Central memory CD8-positive, alpha-beta T cell (primary cell): ENCODE measurements around the gene NEMP1.
A peak's percentile ranks its signal among the peaks of the same experiment; 100 is the strongest.
"Not testable (repeated sequence)": the region's sequence is repeated elsewhere in the genome, so short reads cannot be mapped to it uniquely, and the experiment has no call there.

ENCODE experiments used
- ATAC-seq: fragments of 150-1000 bp; cut with Tn5 transposase; replicated peaks from 2 replicates; pipeline ENCODE4 v1.10.0; 2022; ENCODE audit warnings: mild to moderate bottlenecking, moderate FRiP score, moderate number of reproducible peaks; ENCODE audit not compliant: poor library complexity, severe bottlenecking; ENCODE audit errors: extremely low read depth
- DNase-seq, 2 donors: peaks; one replicate each; pipeline ENCODE4 v3.0.0; 2021; ENCODE audit warnings: low spot score in 2 of 2
- H3K27ac Mint-ChIP-seq: one replicate; pipeline ENCODE4 v1.8.0; 2022; ENCODE audit warnings: low read depth, mild to moderate bottlenecking, moderate library complexity, mixed read lengths
- H3K27me3 Mint-ChIP-seq: one replicate; pipeline ENCODE4 v1.8.0; 2022; ENCODE audit warnings: mixed read lengths
- H3K36me3 Mint-ChIP-seq: one replicate; pipeline ENCODE4 v1.8.0; 2022; ENCODE audit warnings: mild to moderate bottlenecking, moderate library complexity, mixed read lengths; ENCODE audit not compliant: insufficient read depth
- H3K4me1 Mint-ChIP-seq: one replicate; pipeline ENCODE4 v1.8.0; 2022; ENCODE audit warnings: mixed read lengths
- H3K4me3 Mint-ChIP-seq: one replicate; pipeline ENCODE4 v1.8.0; 2022; ENCODE audit warnings: mild to moderate bottlenecking, moderate library complexity, mixed read lengths
- H3K9me3 Mint-ChIP-seq: one replicate; pipeline ENCODE4 v1.8.0; 2022; ENCODE audit warnings: mixed read lengths

Gene NEMP1

DNA sequence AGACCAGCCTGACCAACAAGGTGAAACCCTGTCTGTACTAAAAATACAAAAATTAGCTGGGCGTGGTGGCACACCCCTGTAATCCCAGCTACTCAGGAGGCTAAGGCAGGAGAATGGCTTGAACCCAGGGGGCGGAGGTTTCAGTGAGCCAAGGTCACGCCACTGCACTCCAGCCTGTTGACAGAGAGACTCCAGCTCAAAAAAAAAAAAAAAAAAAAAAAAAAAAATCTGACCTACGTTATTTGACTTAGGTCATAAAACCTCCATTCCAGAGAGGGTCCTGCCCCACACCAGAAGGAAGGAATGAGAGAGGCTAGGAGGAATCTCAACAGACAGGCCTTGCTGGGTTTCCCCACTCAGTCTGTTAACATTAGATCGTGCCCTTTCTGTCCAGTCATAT is 60.2 kb downstream of the NEMP1 start:
- not testable (repeated sequence) for DNase-seq
- H3K27me3 Mint-ChIP-seq = peaks cover 35% of the 10 kb centered on the region

DNA sequence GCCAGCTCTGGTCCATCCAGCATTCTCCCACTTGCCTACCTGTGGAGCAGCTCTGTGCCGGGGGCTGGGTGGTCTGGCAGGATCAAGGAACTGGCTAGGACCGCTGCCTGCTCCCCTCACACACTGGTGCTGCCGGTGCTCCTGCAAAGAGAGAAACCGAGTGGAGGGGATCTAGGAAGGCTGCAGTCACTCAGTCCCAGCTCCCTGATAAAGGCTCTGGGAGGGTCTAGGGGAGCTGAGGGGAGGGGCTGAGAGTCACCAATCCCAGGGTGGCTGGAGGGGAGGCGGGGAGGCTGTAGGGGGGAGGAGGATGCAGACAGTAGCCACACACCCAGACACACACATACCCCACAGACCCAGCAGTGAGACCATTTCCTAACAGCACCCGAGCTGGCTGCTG is 62.2 kb downstream of the NEMP1 start, which contains the start of gene TAC3:
TAC3 (minus strand) TSS at position 182 of the 400 bp plus-strand sequence. CDS start 732 bp downstream, outside the sequence.
- ATAC-seq (no peak), DNase-seq (no peak)
- H3K27me3 Mint-ChIP-seq = peaks cover 45% of the 10 kb centered on the region
- H3K4me3 Mint-ChIP-seq = no peak within 1 kb of the TSS
- H3K36me3 Mint-ChIP-seq = peaks cover 1% of the 10 kb centered on the region
- no peaks in the 10 kb centered on the region for H3K9me3 Mint-ChIP-seq
- no peak within 1 kb of the TSS for H3K27ac Mint-ChIP-seq
- peaks cover 7% of the 10 kb centered on the region for H3K4me1 Mint-ChIP-seq

More for the DNA sequence above, 60.2 kb downstream of the NEMP1 start:
- H3K27ac Mint-ChIP-seq, ATAC-seq, H3K4me3 Mint-ChIP-seq, H3K4me1 Mint-ChIP-seq, H3K36me3 Mint-ChIP-seq, H3K9me3 Mint-ChIP-seq: not testable (repeated sequence)

DNA sequence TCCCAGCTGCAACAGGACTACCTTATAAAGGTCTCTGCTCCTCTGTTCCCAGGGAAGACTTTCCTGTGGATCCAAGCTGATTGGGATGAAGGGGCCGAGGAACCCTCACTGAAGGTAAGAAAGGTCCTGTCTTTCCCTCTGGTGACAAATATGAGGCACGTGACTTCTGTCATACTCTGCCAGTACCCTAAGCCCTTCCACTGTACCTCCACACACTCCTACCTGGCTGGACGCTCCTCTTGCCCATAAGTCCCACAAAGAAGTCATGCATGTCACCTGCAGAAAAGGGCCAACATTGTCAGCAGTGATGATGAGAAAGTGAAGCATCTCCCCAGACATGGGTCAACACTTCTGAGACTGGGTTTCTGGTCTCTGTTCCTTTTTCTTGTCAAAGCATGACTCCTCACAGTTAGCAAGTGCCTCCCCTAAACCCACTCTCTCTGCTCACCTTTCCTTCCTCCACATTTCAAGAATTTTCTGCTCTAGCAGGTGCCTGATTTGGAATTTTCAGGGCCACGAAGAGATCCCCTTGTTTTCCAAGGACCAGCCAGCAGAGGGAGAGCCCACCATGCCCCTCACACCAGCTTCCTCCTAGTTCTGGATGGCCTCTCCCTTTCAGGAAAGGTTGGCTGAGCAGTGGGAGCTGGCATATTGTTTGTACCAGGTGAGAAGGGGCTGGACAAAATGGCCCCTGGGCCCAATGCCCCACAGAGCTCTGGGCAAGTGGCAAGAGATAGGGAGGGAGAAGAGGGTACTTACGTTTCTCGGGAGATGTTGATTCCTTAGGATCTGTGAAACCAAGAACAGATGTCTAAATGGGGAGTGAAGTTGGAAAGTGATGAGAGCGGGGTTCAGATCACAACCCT is 65.8 kb downstream of the NEMP1 start:
- peaks cover 9% of the 10 kb centered on the region for H3K4me1 Mint-ChIP-seq
- H3K36me3 Mint-ChIP-seq = no peaks in the 10 kb centered on the region
- H3K27me3 Mint-ChIP-seq = peaks cover 45% of the 10 kb centered on the region
- ATAC-seq (no peak), DNase-seq (no peak)
- peak overlapping the region; percentile 2 for H3K27ac Mint-ChIP-seq
- no peaks in the 10 kb centered on the region for H3K9me3 Mint-ChIP-seq
- no peak overlapping the region for H3K4me3 Mint-ChIP-seq

DNA sequence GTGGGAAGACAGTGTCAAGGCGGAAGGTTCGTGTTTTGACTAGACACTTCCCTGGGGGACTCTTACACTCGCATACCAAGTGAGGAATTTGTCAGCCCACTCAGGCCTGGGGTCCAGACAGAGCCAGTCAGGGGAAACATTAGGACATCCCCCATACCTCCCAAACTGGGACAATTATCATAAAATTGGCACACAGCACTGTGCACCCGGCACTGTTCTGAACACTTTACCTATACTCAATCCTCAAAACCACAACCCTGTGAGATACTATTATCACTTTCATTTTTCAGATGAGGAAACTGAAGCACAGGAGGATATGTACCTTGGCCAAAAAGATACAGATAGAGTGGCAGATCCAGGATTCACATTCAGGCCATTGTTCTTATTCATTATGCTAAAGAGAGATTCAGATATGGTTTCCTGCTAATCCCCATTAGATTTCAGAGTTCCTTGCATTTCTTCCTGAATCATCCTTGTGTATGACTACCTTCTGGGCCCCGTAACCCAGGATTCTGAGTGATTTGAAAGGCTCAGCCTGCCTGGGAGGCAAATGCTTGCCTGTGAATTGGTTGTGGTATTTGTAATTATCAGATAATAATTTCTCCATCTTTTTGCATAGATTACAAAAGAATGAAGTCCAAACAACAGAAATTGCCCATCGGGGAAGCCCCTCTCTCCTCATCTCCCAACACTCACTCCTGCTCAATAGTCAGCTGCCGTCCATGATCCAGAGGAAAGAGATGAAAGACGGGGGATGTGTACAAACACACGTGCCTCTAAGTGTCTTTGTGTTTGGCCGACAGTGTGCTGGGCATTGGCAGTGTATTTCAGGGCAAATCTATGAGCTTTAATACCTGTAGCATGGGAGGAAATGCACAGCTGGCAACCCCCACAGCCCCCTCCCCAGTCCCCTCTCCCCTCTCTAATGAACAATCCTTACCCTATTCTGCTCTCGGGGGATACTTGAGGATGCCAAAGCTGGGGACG is 66.9 kb downstream of the NEMP1 start:
- no peak for DNase-seq
- peak; percentile 63 for ATAC-seq
- H3K27me3 Mint-ChIP-seq = peaks cover 44% of the 10 kb centered on the region
- peaks cover 15% of the 10 kb centered on the region for H3K4me1 Mint-ChIP-seq
- peak overlapping the region; percentile 16 for H3K4me3 Mint-ChIP-seq
- no peaks in the 10 kb centered on the region for H3K9me3 Mint-ChIP-seq
- H3K27ac Mint-ChIP-seq = no peak overlapping the region
- no peaks in the 10 kb centered on the region for H3K36me3 Mint-ChIP-seq

DNA sequence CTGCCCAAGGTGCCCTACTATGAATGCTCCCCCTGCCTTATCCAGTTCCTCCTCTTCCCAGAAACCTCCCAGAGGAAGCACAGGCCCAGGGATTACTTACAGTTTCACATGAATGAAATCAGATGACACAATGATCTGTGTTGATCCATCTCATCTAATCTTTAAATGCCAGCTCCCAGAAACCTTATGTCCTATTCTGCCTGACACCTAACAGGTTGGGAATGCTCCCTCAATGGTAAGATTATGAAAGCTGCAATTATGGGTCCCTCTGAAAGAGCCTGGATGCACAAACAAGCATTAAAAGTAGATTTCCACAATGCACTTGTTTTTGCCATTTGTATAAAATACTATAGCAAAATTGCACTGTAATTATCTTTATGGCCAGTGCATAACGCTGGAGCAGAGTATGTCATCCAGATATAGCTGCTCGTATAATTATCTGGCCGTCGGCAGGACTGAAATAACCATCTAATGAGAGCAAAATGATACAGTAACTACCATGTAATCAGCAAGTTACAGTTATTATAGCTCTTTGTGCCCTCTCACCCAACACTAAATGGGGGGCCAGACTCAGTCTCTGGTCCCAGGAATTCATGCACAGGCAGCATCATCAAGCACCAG is 67.9 kb downstream of the NEMP1 start:
- ATAC-seq (no peak), DNase-seq (no peak)
- Mint-ChIP-seq H3K27me3 (peaks cover 34% of the 10 kb centered on the region), H3K9me3 (no peaks in the 10 kb centered on the region), H3K4me3 (no peak overlapping the region), H3K27ac (no peak overlapping the region), H3K36me3 (no peaks in the 10 kb centered on the region), H3K4me1 (peaks cover 20% of the 10 kb centered on the region)

DNA sequence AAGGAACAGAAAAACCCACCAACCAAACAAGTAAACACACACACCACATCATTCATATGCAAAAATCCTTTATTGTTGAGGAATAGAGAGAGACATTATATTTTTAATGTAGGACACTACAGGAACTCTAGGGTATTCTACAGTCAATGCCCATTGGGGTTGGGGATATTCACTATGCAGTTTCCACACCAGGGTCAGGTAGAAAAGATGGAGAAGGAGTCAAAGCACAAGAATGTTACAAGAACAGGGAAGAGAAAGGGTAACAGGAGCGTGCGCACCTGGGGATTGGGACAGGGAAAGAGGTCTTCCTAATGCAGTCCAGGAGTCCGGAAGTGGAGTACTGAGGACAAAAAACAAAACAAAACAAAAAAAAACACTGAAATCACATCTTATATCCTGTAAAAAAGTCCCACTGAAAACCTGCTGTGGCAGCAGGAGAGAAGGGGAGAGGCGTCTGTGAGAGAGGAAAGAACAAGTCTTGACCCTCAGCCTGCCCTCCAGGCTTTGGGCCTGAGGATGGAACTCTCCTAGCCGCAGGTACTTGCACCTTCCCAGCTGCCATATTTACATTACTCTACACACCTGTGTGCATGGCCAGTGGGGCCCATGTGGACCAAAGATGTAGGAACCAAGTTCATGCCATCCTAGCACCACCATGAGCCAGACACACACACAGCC is 68.5 kb downstream of the NEMP1 start:
- H3K27me3 Mint-ChIP-seq = peaks cover 28% of the 10 kb centered on the region
- no peak for DNase-seq

DNA sequence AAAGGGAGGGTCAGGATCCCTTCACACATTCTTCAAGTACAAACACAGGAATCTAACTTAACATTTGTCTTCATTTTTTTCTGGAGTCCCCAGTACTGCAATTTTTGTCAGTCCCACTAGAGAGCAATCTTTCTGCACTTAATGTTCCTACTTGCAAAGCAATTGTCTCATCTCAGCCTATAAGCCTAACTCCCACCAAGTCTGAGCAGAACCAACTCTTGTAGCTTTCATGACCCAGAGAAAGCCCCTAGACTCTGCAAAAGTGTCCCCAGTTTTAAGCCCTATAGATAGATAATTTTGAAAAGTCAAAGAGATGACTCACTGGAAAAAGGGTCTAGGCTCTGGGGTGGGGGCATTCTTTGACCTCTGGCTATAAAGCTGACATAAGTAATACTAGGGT is 70.4 kb downstream of the NEMP1 start:
- H3K27ac Mint-ChIP-seq = no peak overlapping the region
- no peak for DNase-seq
- H3K4me3 Mint-ChIP-seq = peak overlapping the region; percentile 21
- H3K27me3 Mint-ChIP-seq = peaks cover 9% of the 10 kb centered on the region
- ATAC-seq = peak; percentile 17
- H3K9me3 Mint-ChIP-seq = no peaks in the 10 kb centered on the region
- peaks cover 41% of the 10 kb centered on the region for H3K4me1 Mint-ChIP-seq
- peaks cover 7% of the 10 kb centered on the region for H3K36me3 Mint-ChIP-seq

More for the DNA sequence above, 68.5 kb downstream of the NEMP1 start:
- ATAC-seq = no peak
- Mint-ChIP-seq H3K36me3 (no peaks in the 10 kb centered on the region), H3K4me1 (peaks cover 27% of the 10 kb centered on the region), H3K4me3 (no peak overlapping the region), H3K9me3 (no peaks in the 10 kb centered on the region), H3K27ac (no peak overlapping the region)

DNA sequence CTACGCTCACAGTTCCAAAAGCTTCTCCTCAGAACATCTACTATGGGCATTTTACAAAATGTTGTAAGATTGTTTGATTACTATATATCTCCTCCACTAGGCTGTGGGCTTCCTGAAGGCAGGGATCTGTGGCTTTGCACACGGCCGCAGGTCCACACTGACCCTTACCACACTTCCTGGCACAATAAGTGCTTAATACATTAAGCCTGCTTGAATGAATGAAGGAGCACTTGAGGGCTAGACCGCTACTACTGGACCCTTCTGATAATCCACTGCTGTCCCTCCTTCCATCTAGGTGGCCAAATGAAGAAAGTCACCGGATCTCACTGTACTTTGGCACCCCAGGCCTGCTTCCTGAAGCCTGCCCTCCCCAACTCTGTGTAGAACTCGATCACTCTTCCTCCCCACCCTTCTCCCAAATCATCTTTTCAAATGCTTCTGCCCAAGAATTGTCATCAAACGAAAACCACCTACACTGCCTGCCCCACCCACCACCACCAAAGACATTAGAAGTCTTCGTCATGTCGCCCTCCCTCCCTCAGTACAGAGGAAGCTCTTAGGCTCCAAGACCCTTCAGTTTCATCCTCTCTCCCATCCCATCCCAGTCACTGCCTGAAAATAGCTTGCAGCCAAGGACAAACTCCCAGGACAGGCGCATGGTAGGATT is 71.6 kb downstream of the NEMP1 start:
- peaks cover 16% of the 10 kb centered on the region for H3K36me3 Mint-ChIP-seq
- H3K4me3 Mint-ChIP-seq = peak overlapping the region; percentile 87
- H3K9me3 Mint-ChIP-seq = no peaks in the 10 kb centered on the region
- peaks cover 40% of the 10 kb centered on the region for H3K4me1 Mint-ChIP-seq
- ATAC-seq (no peak), DNase-seq (no peak)
- peak overlapping the region; percentile 75 for H3K27ac Mint-ChIP-seq
- no peaks in the 10 kb centered on the region for H3K27me3 Mint-ChIP-seq

DNA sequence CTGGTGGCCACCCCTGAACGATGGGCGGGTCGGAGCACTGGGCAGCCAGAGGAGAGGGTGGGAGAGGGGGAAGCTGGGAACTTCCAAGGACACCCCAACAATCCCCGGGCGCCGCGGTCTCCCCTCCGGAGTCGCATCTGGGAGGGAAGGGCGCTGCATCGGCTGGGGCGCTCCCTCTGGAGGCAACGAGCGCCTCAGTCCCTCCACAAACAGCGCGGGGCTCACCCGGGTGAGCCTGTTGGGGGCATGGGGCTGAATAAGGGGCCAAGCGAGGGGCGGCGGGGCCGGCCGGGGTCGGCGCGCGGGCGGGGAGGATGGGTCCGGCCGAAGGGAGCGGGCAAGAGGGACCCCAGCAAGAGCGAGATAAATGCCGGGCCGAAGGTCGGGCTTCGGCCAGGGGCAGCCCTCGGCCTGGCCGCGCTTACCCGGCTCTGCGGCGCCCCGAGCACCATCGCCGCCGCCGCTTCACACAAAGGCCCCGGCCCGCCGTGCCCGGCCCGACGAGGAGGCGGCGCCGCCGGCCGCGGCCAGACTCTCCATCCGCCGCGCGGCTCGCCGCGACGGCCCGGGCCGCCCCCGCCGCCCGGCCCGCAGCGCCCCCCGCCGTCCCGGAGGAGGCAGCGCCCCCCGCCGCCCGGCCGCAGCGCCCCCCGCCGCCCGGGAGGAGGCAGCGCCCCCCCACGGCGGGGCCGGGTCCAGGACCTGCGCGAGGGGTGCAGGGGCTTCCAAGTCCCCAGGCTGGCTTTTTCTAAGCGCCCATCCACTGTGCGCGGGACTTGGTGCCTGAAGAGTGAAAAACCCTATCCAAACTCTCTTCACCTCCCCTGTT is 72.4 kb downstream of the NEMP1 start, which contains the start of gene ZBTB39:
ZBTB39 (minus strand) TSS at position 567 of the 829 bp plus-strand sequence. CDS start 1,629 bp downstream, outside the sequence.
- Mint-ChIP-seq H3K4me1 (peaks cover 40% of the 10 kb centered on the region), H3K36me3 (peaks cover 19% of the 10 kb centered on the region), H3K4me3 (peak within 1 kb of the TSS; percentile 87), H3K27me3 (no peaks in the 10 kb centered on the region), H3K27ac (peak within 1 kb of the TSS; percentile 86), H3K9me3 (no peaks in the 10 kb centered on the region)
- DNase-seq (peak; percentile 45 to 48), ATAC-seq (peak; percentile 82)
